Activated T-helper 1 cell treated with Interleukin-2 at 50 U/mL for 16 hours (primary cell): ENCODE data around the gene ARHGAP22.

Experiments used
- DNase-seq: peaks from one replicate; pipeline ENCODE4 v3.0.0-alpha.2; 2020; ENCODE audit warnings: low read depth

The ARHGAP22 gene

DNA sequence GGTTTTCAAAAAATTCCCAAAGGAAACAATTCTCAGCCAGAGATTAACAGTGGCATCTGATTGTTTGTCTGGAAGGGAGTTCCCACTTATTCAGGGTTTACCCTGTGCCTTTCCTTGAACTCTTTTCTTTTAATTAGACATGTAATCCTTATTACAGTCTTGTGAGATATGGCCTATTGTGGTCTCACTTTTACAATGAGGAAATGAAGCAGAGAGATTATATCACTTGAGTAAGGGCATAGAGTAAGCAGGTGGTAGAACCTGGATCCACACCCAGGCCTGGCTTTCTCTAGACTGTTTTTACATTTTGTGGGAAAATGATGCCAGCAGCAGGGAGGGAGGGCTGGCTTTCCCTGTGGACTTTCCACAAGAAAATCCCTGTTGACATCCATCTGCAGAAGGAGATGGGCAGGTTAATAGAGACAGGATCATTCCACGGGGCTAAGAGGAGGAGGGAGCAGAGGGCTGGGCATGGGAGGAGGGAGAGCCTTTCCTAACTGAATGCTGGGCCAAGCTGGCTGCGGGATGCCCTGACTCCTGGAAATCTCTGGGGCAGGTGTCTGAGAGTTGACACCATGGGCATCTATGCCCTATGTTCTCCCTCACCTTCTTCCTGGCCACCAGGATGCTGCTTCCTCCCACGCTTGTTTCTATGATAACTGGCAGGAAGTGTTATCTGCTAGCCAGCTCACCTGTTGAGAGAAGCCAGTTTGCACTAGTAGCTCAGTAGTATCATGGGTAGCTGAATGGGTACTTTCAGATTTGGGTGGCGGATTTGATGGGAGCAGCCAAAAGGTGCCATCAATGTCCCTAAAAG, 28.7 kb upstream of the ARHGAP22 start:
- no peak for DNase-seq

- DNase-seq = no peak
Measured at GRCh38 chr10:48632166-48632565, 27.3 kb upstream of the ARHGAP22 start.

GRCh38 chr10:48627984-48628609, 23.2 kb upstream of the ARHGAP22 start:
- DNase-seq = no peak

- no peak for DNase-seq
Measured at GRCh38 chr10:48626986-48627731, 22.3 kb upstream of the ARHGAP22 start.

DNA sequence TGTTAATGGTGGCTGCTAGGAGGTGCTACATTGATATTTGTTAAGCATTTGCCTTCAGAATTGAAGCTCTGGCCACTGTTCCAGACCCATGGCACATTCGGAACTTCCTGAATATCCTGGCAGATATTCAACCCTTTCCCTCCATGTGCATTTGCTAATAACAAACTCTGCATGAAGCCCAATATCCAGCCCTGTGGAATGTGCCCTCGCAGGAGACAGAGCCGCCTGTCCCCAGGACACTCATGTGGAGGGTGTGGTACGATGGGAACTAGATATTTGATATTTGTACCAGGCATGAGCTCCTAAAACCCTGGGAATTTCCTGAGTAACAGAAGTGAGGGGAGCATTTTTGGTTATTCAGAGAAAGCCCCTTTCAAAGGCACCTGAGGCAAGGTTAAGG, 21.6 kb upstream of the ARHGAP22 start:
- DNase-seq = no peak

GRCh38 chr10:48625826-48626134, 20.9 kb upstream of the ARHGAP22 start:
- DNase-seq = no peak

DNA sequence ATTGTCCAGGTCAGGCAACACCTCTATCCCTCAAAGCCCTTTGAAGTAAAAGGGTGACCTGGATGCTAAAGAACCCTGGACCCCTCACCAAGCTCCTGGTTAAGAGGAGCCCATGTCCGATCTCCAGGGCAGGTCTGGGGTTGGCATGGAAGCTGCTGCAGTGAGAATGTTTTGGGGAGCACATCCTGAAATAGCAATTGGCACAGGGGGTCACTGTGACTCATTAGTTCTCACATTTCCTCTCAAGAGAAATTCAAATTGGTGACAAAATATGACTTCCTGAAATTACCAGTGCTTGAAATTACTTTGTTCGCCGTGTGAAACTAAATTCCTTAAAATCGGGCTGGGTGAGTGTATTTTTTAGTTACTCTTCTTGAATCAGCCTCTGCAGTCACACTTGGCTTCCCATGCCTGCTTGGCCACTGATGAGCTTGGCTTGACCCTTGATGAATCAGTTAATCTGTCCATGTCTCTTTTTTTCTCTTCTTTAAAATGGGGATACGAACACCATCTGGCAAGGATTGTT, 18.8 kb upstream of the ARHGAP22 start:
- no peak for DNase-seq

- no peak for DNase-seq
Measured at GRCh38 chr10:48623009-48623408, 18.1 kb upstream of the ARHGAP22 start.

GRCh38 chr10:48620719-48621118, 15.8 kb upstream of the ARHGAP22 start:
- no peak for DNase-seq

GRCh38 chr10:48616436-48616835, 11.6 kb upstream of the ARHGAP22 start:
- no peak for DNase-seq

DNA sequence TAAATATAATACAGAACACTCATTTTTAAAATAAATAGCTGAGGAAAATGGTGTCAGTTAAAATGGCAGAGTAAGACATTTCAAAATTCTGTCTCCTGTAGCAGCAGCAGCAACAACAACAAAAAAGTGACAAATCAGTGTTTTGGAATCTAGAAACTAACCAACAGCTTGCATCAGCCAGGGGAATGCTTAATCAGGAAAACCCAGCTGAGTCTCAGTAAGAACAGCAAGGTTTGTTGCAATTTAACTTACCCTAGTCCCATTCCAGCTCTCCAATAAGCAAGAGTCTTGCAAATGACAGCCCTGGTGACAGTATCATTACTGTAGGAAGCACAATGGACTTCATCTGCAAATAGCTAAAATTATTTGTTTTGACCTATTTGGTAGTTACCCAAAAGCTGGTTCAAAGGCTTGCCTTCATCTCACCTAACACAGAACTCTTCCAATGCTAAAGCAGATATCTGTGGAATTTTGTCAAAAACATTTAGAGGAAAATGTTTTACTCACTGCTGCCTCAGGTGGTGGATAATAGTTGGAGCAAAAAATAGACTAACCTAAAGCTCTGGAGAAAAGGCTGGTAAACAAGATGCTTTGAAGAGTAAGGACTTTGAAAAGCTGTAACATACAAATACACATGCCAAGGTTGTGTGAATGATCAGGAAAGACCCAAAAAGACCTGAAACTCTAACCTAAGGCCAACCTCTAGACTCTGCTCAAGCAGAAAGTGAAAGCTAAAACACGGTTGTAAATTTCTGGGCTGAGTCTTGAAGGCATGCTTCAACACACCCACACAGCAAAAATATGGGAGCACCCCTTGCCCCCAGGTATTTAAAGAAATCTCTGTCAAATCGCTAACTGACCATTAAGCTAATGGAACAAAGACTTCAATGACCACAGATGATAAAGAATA, 9.9 kb upstream of the ARHGAP22 start:
- no peak for DNase-seq

DNA sequence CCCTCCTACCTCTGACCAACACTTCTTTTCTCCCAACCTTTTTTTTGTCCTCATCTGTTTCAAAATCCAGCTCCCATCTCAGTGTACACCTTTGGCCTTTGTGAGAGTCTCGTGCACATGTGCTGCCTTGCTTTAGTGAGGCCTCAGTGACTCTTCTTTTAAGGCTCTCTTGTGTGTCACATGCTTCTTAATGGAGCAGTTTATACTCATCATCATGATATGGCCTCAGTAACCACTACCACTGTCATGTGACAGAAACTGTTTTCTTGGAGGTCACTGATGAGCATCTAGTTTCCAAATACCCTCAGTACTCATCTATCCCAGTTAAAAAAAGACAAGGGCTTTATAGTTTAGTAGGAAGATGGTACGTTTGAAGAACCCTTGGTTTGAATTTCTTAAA, 8.1 kb upstream of the ARHGAP22 start:
- DNase-seq = no peak

GRCh38 chr10:48612236-48612943, 7.5 kb upstream of the ARHGAP22 start:
- no peak for DNase-seq

GRCh38 chr10:48611133-48611532, 6.3 kb upstream of the ARHGAP22 start:
- DNase-seq = no peak

DNA sequence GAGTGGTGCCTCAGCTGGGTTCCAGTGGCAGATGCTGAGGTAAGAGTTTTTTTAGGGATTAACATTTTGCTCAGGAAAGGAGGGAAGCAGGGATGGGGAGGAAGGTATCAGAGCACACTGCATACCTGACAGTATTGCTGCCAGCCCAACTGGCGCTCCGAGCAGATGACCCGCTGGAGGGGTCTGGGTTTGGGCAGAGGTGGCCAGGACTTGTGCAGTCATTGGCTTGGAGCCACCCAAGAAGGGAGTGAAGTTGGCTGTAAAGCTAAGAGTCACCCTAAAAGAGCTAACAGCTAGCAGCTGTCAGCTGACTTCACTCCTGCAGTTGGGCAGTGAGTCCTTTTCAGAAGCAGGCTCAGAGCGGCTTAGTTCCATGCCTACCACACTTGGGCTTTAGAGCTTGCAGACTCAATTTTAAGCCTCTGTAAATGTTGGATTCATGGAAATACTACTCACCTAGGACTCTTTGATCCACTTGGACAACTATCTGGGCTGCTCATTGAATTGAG, 5.8 kb upstream of the ARHGAP22 start:
- DNase-seq = no peak

- no peak for DNase-seq
Measured at GRCh38 chr10:48609899-48610584, 5.2 kb upstream of the ARHGAP22 start.

DNA sequence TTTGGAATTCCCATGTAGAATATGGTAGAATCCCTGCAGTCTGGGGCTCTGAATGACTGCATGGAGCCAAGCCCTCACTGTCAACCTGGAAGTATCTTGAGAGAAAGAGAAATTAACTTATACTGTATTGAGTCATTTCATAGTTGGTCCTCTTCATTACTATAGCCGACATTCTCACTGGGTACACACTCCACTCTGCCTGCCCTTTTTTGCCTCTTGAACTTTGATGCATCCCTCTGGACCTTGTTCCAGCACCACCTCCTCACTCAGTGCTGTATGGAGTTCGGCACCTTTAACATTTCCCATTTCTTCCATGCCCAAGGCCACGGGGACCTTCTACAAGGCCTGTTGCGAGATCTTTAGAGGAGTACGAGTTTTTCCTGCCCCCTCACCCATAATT, 4.6 kb upstream of the ARHGAP22 start:
- DNase-seq = no peak

- no peak for DNase-seq
Measured at GRCh38 chr10:48608976-48609375, 4.1 kb upstream of the ARHGAP22 start.

DNA sequence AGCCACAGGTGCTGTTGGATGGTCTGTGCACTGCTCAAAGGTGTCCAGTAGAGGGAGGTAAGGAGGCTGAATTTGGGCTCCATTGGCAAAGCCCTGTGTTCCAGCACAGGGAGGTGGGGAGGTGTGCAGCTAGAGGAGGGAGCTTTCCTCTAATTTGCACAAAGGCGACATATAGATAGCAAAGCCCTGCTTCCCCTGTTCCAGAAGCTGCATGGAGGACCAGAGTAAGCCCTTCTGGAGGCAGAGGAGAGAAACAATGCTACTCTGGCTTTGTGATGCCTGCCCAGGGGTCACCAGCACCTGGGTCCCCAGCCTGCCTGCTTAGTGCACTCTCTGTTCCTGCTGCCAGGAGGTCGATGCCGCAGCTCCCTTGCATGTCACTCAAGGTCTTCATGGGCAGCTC, 3.4 kb upstream of the ARHGAP22 start:
- DNase-seq = no peak
